HepG2 (cell line): ENCODE results near the gene DENND4B. TPM values are rescaled to one million over a fixed set of nuclear protein-coding genes. Genes with fewer than 3 reads are reported as not detected.

Source experiments
- ADNP ChIP-seq: sonication (generic); formaldehyde crosslinking; IDR thresholded peaks from 2 replicates; pipeline ENCODE4 v1.4.0; 2020; ENCODE audit warnings: missing genetic modification reagents
- ATF7 ChIP-seq, 2 experiments: fragments of 450-650 bp in 1 of 2; sonication (generic) in 1 of 2; formaldehyde crosslinking in 1 of 2; IDR thresholded peaks; 2 replicates each; pipeline versions ENCODE4 v1.4.0 to v1.6.1; 2016 to 2020; ENCODE audit warnings: antibody characterized with exemption in 1 of 2, mild to moderate bottlenecking in 1 of 2, missing genetic modification reagents in 1 of 2
- MIER3 ChIP-seq: IDR thresholded peaks from 2 replicates; pipeline ENCODE4 v1.6.1; 2016; ENCODE audit warnings: missing compliant biosample characterization, borderline replicate concordance
- PRMT3 ChIP-seq: sonication (generic); formaldehyde crosslinking; IDR thresholded peaks from 2 replicates; pipeline ENCODE4 v1.8.1; 2022; ENCODE audit warnings: low read depth, mild to moderate bottlenecking, moderate library complexity, missing genetic modification reagents, borderline replicate concordance
- REPIN1 ChIP-seq: sonication (generic); formaldehyde crosslinking; IDR thresholded peaks from 2 replicates; pipeline ENCODE4 v1.8.0; 2022; ENCODE audit warnings: missing genetic modification reagents, low read depth, mild to moderate bottlenecking, borderline replicate concordance
- REXO4 ChIP-seq: sonication (generic); formaldehyde crosslinking; IDR thresholded peaks from 2 replicates; pipeline ENCODE4 v1.8.0; 2022; ENCODE audit warnings: missing genetic modification reagents, mild to moderate bottlenecking, borderline replicate concordance
- RFX3 ChIP-seq: IDR thresholded peaks from 2 replicates; pipeline ENCODE4 v1.6.1; 2016; ENCODE audit warnings: missing biosample characterization, missing genetic modification reagents
- ZNF263 ChIP-seq: sonication (generic); formaldehyde crosslinking; IDR thresholded peaks from 2 replicates; pipeline ENCODE4 v1.4.0; 2020; ENCODE audit warnings: missing genetic modification reagents
- ZNF569 ChIP-seq: sonication (generic); formaldehyde crosslinking; IDR thresholded peaks from 2 replicates; pipeline ENCODE4 v1.5.0; 2020; ENCODE audit warnings: mild to moderate bottlenecking, missing genetic modification reagents, moderate library complexity, borderline replicate concordance
- ZNF788 ChIP-seq: sonication (generic); formaldehyde crosslinking; IDR thresholded peaks from 2 replicates; pipeline ENCODE4 v1.5.0; 2020; ENCODE audit warnings: mild to moderate bottlenecking, missing genetic modification reagents, borderline replicate concordance
- polyA plus RNA-seq, 8 experiments: library from polyadenylated mRNA; depleted of rRNA in 3 of 8; stranded (reverse) in 7 of 8; unstranded in 1 of 8; fragments of >200 nt; fragmentation: Illumina TruSeq in 4 of 8; extraction: Trizol in 4 of 8; gene quantifications; 2 replicates each; pipeline versions ENCODE4 v1.2.1 to v1.2.3, GENCODE V29; 2011 to 2016; ENCODE audit warnings: low read depth in 4 of 8, missing spikeins in 1 of 8, mixed read lengths in 1 of 8; ENCODE audit not compliant: insufficient read depth in 1 of 8
- total RNA-seq, 5 experiments: library from RNA; depleted of rRNA; stranded (reverse); fragments of >200 nt; fragmentation: Illumina TruSeq; extraction: Trizol; gene quantifications; 2 replicates each; pipeline ENCODE4 v1.2.3, GENCODE V29; 2016; ENCODE audit warnings: low read depth in 1 of 5
- TF ChIP-seq, protein P1 (sequence below), 2 experiments: sonication (generic) in 1 of 2; formaldehyde crosslinking in 1 of 2; IDR thresholded peaks; 2 replicates each; pipeline versions ENCODE4 v1.5.1 to v1.6.1; 2011 to 2020; ENCODE audit warnings: borderline replicate concordance in 1 of 2, low read depth in 1 of 2, low read length in 1 of 2, mild to moderate bottlenecking in 1 of 2, missing genetic modification reagents in 1 of 2, moderate library complexity in 1 of 2
- TF ChIP-seq, protein P2 (sequence below): sonication (generic); formaldehyde crosslinking; IDR thresholded peaks from 2 replicates; pipeline ENCODE4 v1.8.1; 2022; ENCODE audit warnings: mild to moderate bottlenecking, missing genetic modification reagents
- TF ChIP-seq, protein P3 (sequence below): sonication (generic); formaldehyde crosslinking; IDR thresholded peaks from 2 replicates; pipeline ENCODE4 v1.5.1; 2020; ENCODE audit warnings: mild to moderate bottlenecking, missing genetic modification reagents
- TF ChIP-seq, protein P4 (sequence below): IDR thresholded peaks from 2 replicates; pipeline ENCODE4 v1.6.1; 2012; ENCODE audit warnings: low read depth, low read length, improper control_type of control experiment
- TF ChIP-seq, protein P5 (sequence below): sonication (generic); formaldehyde crosslinking; IDR thresholded peaks from 2 replicates; pipeline ENCODE4 v1.8.0; 2022; ENCODE audit warnings: mild to moderate bottlenecking, missing genetic modification reagents; ENCODE audit not compliant: insufficient replicate concordance

The DENND4B gene
- total and polyA plus RNA-seq, 2 of the 13 experiments (the other 11 are each of a cell fraction or from before 2014, with no cell fraction given): 15.1 to 20.3 TPM

DNA sequence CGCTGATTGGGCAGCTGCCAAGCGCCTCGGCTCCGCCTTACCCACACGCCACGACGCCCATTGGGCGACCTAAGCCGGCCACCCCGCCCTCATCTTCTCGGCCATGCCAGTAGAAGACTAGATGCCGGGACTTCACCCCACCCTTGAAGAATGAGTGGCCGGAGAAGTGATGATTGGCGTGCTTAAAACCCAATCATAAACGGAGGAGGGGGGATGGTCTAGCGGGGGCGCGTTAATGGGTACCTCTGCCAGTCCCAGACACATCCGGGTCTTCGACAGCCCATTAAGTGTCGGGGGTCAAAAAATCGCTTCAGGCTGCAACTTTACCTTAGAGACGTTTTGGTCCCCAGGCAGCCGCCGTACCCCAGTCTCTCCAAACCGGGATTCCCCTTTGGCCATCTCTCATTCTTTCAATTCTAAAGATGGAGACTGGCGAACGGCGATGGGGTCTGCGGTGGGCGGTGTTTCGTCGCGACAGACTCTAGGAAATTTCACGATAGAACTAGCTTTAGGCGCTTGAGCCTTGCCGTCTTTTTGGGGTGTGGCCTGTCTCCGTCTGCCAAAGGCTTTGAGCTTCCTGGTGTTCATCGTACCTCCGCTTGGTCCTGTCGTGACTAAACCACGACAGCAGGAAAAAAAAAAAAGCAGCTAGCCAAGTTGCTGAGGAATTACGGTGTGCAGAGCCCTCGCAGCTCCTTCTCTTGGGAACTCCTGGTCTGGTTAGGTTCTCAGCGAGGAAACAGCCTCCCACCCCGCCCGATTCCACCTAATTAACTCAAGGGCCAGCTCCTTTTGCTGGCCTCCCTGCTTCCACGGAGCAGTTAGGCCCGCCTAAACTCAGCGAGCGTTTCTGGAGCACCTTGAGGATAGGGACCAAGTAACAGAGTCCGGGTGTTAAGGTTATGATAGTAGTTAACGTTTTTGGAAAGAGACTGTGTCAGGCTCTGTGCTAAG is 23.3 kb downstream of the DENND4B start, which contains the start of gene GATAD2B (continued):
- TF ChIP-seq, protein P1, sequence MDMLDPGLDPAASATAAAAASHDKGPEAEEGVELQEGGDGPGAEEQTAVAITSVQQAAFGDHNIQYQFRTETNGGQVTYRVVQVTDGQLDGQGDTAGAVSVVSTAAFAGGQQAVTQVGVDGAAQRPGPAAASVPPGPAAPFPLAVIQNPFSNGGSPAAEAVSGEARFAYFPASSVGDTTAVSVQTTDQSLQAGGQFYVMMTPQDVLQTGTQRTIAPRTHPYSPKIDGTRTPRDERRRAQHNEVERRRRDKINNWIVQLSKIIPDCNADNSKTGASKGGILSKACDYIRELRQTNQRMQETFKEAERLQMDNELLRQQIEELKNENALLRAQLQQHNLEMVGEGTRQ (IDR thresholded peaks at IDR 0.05; ENCODE audit: low read depth, low read length): no peak
- TF ChIP-seq, protein P1 (CRISPR knock-in tag; IDR thresholded peaks at IDR 0.05; ENCODE audit: borderline replicate concordance): peak; percentile 19; the same call in 1 of the 2 replicates
- no peak for TF ChIP-seq ZNF263 (CRISPR knock-in tag)
- TF ChIP-seq, protein P2, sequence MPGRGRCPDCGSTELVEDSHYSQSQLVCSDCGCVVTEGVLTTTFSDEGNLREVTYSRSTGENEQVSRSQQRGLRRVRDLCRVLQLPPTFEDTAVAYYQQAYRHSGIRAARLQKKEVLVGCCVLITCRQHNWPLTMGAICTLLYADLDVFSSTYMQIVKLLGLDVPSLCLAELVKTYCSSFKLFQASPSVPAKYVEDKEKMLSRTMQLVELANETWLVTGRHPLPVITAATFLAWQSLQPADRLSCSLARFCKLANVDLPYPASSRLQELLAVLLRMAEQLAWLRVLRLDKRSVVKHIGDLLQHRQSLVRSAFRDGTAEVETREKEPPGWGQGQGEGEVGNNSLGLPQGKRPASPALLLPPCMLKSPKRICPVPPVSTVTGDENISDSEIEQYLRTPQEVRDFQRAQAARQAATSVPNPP: no peak
- no peak for TF ChIP-seq ATF7 (IDR thresholded peaks at IDR 0.05)
- no peak for TF ChIP-seq ATF7 (CRISPR knock-in tag; IDR thresholded peaks at IDR 0.05)
- no peak for TF ChIP-seq REXO4
- TF ChIP-seq, protein P3, sequence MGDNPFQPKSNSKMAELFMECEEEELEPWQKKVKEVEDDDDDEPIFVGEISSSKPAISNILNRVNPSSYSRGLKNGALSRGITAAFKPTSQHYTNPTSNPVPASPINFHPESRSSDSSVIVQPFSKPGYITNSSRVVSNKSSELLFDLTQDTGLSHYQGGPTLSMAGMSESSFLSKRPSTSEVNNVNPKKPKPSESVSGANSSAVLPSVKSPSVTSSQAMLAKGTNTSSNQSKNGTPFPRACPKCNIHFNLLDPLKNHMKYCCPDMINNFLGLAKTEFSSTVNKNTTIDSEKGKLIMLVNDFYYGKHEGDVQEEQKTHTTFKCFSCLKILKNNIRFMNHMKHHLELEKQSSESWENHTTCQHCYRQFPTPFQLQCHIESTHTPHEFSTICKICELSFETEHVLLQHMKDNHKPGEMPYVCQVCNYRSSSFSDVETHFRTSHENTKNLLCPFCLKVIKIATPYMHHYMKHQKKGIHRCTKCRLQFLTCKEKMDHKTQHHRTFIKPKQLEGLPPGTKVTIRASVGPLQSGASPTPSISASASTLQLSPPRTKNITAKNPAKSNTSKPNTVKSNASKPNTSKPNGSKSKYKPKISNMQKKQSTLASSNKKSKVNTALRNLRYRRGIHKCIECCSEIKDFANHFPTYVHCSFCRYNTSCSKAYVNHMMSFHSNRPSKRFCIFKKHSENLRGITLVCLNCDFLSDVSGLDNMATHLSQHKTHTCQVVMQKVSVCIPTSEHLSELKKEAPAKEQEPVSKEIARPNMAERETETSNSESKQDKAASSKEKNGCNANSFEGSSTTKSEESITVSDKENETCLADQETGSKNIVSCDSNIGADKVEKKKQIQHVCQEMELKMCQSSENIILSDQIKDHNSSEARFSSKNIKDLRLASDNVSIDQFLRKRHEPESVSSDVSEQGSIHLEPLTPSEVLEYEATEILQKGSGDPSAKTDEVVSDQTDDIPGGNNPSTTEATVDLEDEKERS (CRISPR knock-in tag): no peak
- TF ChIP-seq MIER3 (CRISPR knock-in tag): peak; percentile 58; the same call in 1 of the 2 replicates
- TF ChIP-seq REPIN1 (CRISPR knock-in tag): no peak
- no peak for TF ChIP-seq ZNF569 (CRISPR knock-in tag)
- TF ChIP-seq PRMT3 (CRISPR knock-in tag): no peak
- TF ChIP-seq, protein P4, sequence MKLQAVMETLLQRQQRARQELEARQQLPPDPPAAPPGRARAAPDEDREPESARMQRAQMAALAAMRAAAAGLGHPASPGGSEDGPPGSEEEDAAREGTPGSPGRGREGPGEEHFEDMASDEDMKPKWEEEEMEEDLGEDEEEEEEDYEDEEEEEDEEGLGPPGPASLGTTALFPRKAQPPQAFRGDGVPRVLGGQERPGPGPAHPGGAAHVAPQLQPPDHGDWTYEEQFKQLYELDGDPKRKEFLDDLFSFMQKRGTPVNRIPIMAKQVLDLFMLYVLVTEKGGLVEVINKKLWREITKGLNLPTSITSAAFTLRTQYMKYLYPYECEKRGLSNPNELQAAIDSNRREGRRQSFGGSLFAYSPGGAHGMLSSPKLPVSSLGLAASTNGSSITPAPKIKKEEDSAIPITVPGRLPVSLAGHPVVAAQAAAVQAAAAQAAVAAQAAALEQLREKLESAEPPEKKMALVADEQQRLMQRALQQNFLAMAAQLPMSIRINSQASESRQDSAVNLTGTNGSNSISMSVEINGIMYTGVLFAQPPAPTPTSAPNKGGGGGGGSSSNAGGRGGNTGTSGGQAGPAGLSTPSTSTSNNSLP: no peak
- TF ChIP-seq, protein P5, sequence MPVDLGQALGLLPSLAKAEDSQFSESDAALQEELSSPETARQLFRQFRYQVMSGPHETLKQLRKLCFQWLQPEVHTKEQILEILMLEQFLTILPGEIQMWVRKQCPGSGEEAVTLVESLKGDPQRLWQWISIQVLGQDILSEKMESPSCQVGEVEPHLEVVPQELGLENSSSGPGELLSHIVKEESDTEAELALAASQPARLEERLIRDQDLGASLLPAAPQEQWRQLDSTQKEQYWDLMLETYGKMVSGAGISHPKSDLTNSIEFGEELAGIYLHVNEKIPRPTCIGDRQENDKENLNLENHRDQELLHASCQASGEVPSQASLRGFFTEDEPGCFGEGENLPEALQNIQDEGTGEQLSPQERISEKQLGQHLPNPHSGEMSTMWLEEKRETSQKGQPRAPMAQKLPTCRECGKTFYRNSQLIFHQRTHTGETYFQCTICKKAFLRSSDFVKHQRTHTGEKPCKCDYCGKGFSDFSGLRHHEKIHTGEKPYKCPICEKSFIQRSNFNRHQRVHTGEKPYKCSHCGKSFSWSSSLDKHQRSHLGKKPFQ: peak; percentile 30
- TF ChIP-seq ZNF788 (CRISPR knock-in tag): peak; percentile 66; the same call in 1 of the 2 replicates
- no peak for TF ChIP-seq ADNP
- TF ChIP-seq RFX3: no peak
